ENCODE measurements around the gene SLC10A2.
"Not testable (repeated sequence)": the region's sequence is repeated elsewhere in the genome, so short reads cannot be mapped to it uniquely, and the experiment has no call there.

The SLC10A2 gene, protein sequence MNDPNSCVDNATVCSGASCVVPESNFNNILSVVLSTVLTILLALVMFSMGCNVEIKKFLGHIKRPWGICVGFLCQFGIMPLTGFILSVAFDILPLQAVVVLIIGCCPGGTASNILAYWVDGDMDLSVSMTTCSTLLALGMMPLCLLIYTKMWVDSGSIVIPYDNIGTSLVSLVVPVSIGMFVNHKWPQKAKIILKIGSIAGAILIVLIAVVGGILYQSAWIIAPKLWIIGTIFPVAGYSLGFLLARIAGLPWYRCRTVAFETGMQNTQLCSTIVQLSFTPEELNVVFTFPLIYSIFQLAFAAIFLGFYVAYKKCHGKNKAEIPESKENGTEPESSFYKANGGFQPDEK

DNA sequence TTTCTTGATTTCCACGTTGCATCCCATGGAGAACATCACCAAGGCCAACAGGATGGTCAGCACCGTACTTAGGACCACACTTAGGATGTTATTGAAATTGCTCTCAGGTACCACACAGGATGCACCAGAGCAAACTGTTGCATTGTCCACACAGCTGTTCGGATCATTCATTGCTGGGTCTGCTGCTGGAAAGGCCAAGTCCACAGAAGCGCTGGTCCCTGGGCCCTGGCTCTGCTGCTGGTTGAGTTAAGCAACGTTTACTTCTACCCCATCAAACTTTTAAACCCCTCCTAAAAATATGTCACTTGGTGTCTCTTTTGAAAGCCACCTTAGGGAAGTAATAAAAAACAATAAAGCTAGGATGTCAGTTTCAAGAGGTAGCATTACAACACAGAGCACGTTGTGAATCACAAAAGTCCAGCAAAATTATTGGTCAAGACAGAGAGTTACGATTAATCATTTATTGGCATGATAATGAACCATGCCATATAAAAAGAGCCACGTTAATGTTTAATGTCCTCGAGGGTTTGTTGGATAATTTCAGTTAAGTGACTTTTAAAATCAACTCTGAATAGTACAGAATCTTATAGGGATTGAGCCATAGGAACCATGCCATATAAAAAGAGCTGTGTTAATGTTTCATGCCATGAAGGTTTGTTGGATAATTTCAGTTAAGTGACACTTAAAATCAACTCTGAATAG is at the start of gene SLC10A2:
Gene SLC10A2 (minus strand): TSS at position 339 of the 702 bp plus-strand sequence. CDS start 168 bp downstream, at position 171.
- H3K27me3 ChIP-seq (ENCODE audit: low read depth, low read length) = no peaks in the 10 kb centered on the region
- H4K20me1 ChIP-seq (ENCODE audit: insufficient read depth, low read length) = no peaks in the 10 kb centered on the region
- H3K79me2 ChIP-seq (ENCODE audit: low read length) = no peaks in the 10 kb centered on the region
- H3K4me3 ChIP-seq (ENCODE audit: low read length) = no peak within 1 kb of the TSS
- H2AFZ ChIP-seq (ENCODE audit: low read depth, low read length) = no peak within 1 kb of the TSS
- H3K4me1 ChIP-seq (ENCODE audit: low read length) = no peaks in the 10 kb centered on the region
- TF ChIP-seq, protein P1, sequence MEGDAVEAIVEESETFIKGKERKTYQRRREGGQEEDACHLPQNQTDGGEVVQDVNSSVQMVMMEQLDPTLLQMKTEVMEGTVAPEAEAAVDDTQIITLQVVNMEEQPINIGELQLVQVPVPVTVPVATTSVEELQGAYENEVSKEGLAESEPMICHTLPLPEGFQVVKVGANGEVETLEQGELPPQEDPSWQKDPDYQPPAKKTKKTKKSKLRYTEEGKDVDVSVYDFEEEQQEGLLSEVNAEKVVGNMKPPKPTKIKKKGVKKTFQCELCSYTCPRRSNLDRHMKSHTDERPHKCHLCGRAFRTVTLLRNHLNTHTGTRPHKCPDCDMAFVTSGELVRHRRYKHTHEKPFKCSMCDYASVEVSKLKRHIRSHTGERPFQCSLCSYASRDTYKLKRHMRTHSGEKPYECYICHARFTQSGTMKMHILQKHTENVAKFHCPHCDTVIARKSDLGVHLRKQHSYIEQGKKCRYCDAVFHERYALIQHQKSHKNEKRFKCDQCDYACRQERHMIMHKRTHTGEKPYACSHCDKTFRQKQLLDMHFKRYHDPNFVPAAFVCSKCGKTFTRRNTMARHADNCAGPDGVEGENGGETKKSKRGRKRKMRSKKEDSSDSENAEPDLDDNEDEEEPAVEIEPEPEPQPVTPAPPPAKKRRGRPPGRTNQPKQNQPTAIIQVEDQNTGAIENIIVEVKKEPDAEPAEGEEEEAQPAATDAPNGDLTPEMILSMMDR (IDR thresholded peaks at IDR 0.05; ENCODE audit: low read depth, low read length) = no peak
- TF ChIP-seq EZH2phosphoT487 (IDR thresholded peaks at IDR 0.05; ENCODE audit: low read depth) = no peak
- H3K4me2 ChIP-seq (ENCODE audit: low read length) = no peak within 1 kb of the TSS
- no peaks in the 10 kb centered on the region for H3K36me3 ChIP-seq (replicated peaks; ENCODE audit: low read depth, low read length)
- H3K27ac ChIP-seq (ENCODE audit: low read length) = no peak within 1 kb of the TSS
- H3K9ac ChIP-seq (ENCODE audit: low read length) = no peak within 1 kb of the TSS
- H3K9me3 ChIP-seq (ENCODE audit: insufficient read depth, low read length) = peaks cover 3% of the 10 kb centered on the region; the same call in 1 of the 2 replicates

DNA sequence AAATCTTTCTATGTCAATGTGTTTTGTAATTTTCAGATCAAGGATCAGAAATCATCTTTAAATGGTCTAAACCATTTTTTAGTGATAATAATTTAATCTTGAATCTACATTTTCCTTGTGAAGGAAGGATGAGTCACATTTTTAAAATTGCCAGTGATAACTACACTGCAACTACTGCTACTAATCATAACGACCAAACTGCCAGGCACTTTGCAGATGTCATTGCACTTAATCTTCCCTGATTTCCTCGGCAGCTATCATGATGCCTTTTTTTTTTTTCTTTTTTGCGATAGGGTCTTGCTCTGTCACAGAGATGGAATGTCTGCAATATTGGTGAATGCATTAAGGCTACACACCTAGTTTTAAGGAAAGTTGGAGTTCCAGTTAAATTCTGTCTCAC is 41.4 kb upstream of the SLC10A2 start:
- H3K4me2 ChIP-seq (ENCODE audit: low read length) = no peak overlapping the region
- no peak overlapping the region for H2AFZ ChIP-seq (ENCODE audit: low read depth, low read length)
- no peak overlapping the region for H3K4me3 ChIP-seq (ENCODE audit: low read length)
- no peaks in the 10 kb centered on the region for H3K27me3 ChIP-seq (ENCODE audit: low read depth, low read length)
- H3K4me1 ChIP-seq (ENCODE audit: low read length) = no peaks in the 10 kb centered on the region
- H3K9me3 ChIP-seq (ENCODE audit: insufficient read depth, low read length) = no peaks in the 10 kb centered on the region
- no peak overlapping the region for H3K9ac ChIP-seq (ENCODE audit: low read length)
- no peak overlapping the region for H3K27ac ChIP-seq (ENCODE audit: low read length)
- no peaks in the 10 kb centered on the region for H3K36me3 ChIP-seq (replicated peaks; ENCODE audit: low read depth, low read length)
- no peaks in the 10 kb centered on the region for H3K79me2 ChIP-seq (ENCODE audit: low read length)
- TF ChIP-seq EZH2phosphoT487 (IDR thresholded peaks at IDR 0.05; ENCODE audit: low read depth) = no peak
- TF ChIP-seq, protein P1 (IDR thresholded peaks at IDR 0.05; ENCODE audit: low read depth, low read length) = no peak
- H4K20me1 ChIP-seq (ENCODE audit: insufficient read depth, low read length) = no peaks in the 10 kb centered on the region

DNA sequence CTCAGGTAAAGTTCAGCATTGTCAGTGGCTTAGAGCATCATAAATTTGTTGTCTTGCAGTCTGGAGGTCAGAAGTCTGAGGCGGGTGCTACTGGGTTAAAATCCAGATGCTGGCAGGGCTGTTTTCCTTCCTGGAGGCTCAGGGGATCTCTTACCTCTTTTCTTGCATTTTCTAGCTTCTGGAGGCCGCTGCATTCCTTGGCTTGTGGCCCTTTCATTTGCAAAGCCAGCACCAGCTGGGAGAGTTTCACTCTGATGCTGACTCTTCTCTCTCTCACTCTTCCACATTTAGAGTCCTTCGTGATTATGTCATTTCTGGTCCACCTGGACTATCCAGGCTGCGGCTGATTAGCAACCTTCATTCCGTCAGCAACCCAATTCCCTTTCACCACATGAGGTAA is 38.1 kb upstream of the SLC10A2 start:
- H2AFZ ChIP-seq (ENCODE audit: low read depth, low read length) = no peak overlapping the region
- no peak overlapping the region for H3K9ac ChIP-seq (ENCODE audit: low read length)
- H3K9me3 ChIP-seq (ENCODE audit: insufficient read depth, low read length) = no peaks in the 10 kb centered on the region
- no peaks in the 10 kb centered on the region for H3K79me2 ChIP-seq (ENCODE audit: low read length)
- no peaks in the 10 kb centered on the region for H4K20me1 ChIP-seq (ENCODE audit: insufficient read depth, low read length)
- no peaks in the 10 kb centered on the region for H3K36me3 ChIP-seq (replicated peaks; ENCODE audit: low read depth, low read length)
- H3K27ac ChIP-seq (ENCODE audit: low read length) = no peak overlapping the region
- H3K27me3 ChIP-seq (ENCODE audit: low read depth, low read length) = no peaks in the 10 kb centered on the region
- H3K4me3 ChIP-seq (ENCODE audit: low read length) = no peak overlapping the region
- H3K4me2 ChIP-seq (ENCODE audit: low read length) = no peak overlapping the region
- TF ChIP-seq, protein P1 (IDR thresholded peaks at IDR 0.05; ENCODE audit: low read depth, low read length) = no peak
- TF ChIP-seq EZH2phosphoT487 (IDR thresholded peaks at IDR 0.05; ENCODE audit: low read depth) = no peak
- H3K4me1 ChIP-seq (ENCODE audit: low read length) = no peaks in the 10 kb centered on the region

DNA sequence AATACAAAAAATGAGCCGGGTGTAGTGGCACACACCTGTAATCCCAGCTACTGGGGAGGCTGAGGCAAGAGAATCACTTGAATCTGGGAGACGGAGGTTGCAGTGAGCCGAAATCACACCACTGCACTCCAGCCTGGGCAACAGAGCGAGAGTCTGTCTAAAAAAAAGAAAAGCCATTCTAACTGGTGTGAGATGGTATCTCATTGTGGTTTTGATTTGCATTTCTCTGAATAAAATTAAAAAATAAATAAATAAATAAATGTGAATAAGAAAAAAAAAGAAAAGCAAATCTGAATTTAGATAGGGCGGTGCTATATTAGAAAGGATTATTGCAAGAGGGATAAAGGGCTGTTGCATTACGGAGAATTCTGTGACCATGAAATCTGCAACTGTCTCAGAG is 37.2 kb upstream of the SLC10A2 start:
- H3K4me3 ChIP-seq (ENCODE audit: low read length); H4K20me1 ChIP-seq (ENCODE audit: insufficient read depth, low read length); H2AFZ ChIP-seq (ENCODE audit: low read depth, low read length); H3K4me1 ChIP-seq (ENCODE audit: low read length); H3K79me2 ChIP-seq (ENCODE audit: low read length); H3K27ac ChIP-seq (ENCODE audit: low read length); H3K9ac ChIP-seq (ENCODE audit: low read length); H3K4me2 ChIP-seq (ENCODE audit: low read length); H3K27me3 ChIP-seq (ENCODE audit: low read depth, low read length); H3K36me3 ChIP-seq (replicated peaks; ENCODE audit: low read depth, low read length); H3K9me3 ChIP-seq (ENCODE audit: insufficient read depth, low read length): not testable (repeated sequence)
